Measurements from ENCODE around the gene BMP2.

DNA sequence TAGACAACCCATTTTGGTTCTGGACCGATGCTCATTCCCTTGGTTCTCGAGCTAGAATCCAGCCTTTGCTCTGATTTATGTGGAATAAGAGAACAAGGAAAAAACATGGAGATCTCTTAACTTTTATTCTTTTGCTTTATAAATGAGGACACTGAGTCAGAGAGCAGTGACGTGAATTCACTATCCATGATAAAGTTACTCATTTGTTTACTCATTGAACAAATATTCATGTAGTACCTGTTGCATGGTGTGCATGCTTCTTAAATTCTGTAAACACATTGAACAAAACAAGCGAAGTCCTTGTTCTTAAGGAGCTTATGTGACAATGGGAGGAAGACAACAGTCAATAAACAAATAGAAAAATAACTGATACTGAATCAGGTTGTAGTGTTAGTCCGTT is 56.9 kb downstream of the BMP2 start:
- TF ChIP-seq, protein P1, sequence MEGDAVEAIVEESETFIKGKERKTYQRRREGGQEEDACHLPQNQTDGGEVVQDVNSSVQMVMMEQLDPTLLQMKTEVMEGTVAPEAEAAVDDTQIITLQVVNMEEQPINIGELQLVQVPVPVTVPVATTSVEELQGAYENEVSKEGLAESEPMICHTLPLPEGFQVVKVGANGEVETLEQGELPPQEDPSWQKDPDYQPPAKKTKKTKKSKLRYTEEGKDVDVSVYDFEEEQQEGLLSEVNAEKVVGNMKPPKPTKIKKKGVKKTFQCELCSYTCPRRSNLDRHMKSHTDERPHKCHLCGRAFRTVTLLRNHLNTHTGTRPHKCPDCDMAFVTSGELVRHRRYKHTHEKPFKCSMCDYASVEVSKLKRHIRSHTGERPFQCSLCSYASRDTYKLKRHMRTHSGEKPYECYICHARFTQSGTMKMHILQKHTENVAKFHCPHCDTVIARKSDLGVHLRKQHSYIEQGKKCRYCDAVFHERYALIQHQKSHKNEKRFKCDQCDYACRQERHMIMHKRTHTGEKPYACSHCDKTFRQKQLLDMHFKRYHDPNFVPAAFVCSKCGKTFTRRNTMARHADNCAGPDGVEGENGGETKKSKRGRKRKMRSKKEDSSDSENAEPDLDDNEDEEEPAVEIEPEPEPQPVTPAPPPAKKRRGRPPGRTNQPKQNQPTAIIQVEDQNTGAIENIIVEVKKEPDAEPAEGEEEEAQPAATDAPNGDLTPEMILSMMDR (conservative IDR thresholded peaks at IDR 0.05; ENCODE audit: low read length) = no peak
- TF ChIP-seq EZH2phosphoT487 (IDR thresholded peaks at IDR 0.05; ENCODE audit: borderline replicate concordance) = no peak

All from Loucy (cell line).